Neural progenitor cell (in vitro differentiated cells): ENCODE data around the gene MATN1. TPM values are rescaled to one million over a fixed set of nuclear protein-coding genes. Genes with fewer than 3 reads are reported as not detected.

Source experiments
- DNase-seq: peaks from one replicate; pipeline ENCODE4 v3.0.0-alpha.2; 2016; ENCODE audit warnings: low spot score
- H2AFZ ChIP-seq: fragments of 200-600 bp; sonication (generic); replicated peaks from 2 replicates; pipeline ENCODE4 v1.6.1; 2016; ENCODE audit warnings: antibody characterized with exemption
- H3F3A ChIP-seq: fragments of 200-600 bp; sonication (generic); 2 replicates; pipeline ENCODE4 v1.6.1; 2016; ENCODE audit warnings: antibody characterized with exemption, low read depth
- H3K27ac ChIP-seq: fragments of 200-600 bp; sonication (generic); 2 replicates; pipeline ENCODE4 v1.5.1; 2016; ENCODE audit warnings: mild to moderate bottlenecking
- H3K27me3 ChIP-seq: fragments of 200-600 bp; sonication (generic); 2 replicates; pipeline ENCODE4 v1.6.1; 2016; ENCODE audit warnings: mild to moderate bottlenecking, moderate library complexity
- H3K36me3 ChIP-seq: fragments of 200-600 bp; sonication (generic); 2 replicates; pipeline ENCODE4 v1.5.1; 2016
- H3K4me1 ChIP-seq: fragments of 200-600 bp; sonication (generic); 2 replicates; pipeline ENCODE4 v1.6.1; 2016; ENCODE audit warnings: mixed run types
- H3K4me2 ChIP-seq: fragments of 200-600 bp; sonication (generic); 2 replicates; pipeline ENCODE4 v1.6.1; 2016
- H3K4me3 ChIP-seq: fragments of 200-600 bp; sonication (generic); 2 replicates; pipeline ENCODE4 v1.5.1; 2016
- H3K79me2 ChIP-seq: fragments of 200-600 bp; sonication (generic); 2 replicates; pipeline ENCODE4 v1.6.1; 2016; ENCODE audit warnings: low read depth
- H3K9ac ChIP-seq: fragments of 200-600 bp; sonication (generic); 2 replicates; pipeline ENCODE4 v1.6.1; 2016
- H3K9me3 ChIP-seq: fragments of 200-600 bp; sonication (generic); 2 replicates; pipeline ENCODE4 v1.5.1; 2016; ENCODE audit warnings: low read depth
- H4K20me1 ChIP-seq: fragments of 200-600 bp; sonication (generic); 2 replicates; pipeline ENCODE4 v1.6.1; 2016; ENCODE audit warnings: low read depth
- H3K27ac Mint-ChIP-seq: 3 replicates; pipeline ENCODE4 v1.8.0; 2021; ENCODE audit warnings: mixed read lengths
- H3K27me3 Mint-ChIP-seq: 2 replicates; pipeline ENCODE4 v1.8.0; 2022; ENCODE audit warnings: low read depth, mild to moderate bottlenecking, inconsistent platforms, moderate library complexity, mixed read lengths; ENCODE audit not compliant: insufficient read depth
- H3K36me3 Mint-ChIP-seq: 3 replicates; pipeline ENCODE4 v1.8.0; 2021; ENCODE audit warnings: mixed read lengths
- H3K4me1 Mint-ChIP-seq: 3 replicates; pipeline ENCODE4 v1.8.0; 2021; ENCODE audit warnings: mixed read lengths
- H3K4me3 Mint-ChIP-seq: 3 replicates; pipeline ENCODE4 v1.8.0; 2021; ENCODE audit warnings: mild to moderate bottlenecking, moderate library complexity, mixed read lengths
- H3K9me3 Mint-ChIP-seq: 3 replicates; pipeline ENCODE4 v1.8.0; 2020; ENCODE audit warnings: mixed read lengths
- CTCF ChIP-seq: fragments of 200-600 bp; sonication (generic); IDR thresholded peaks from 2 replicates; pipeline ENCODE4 v1.5.1; 2017; ENCODE audit warnings: antibody characterized with exemption, mild to moderate bottlenecking
- EZH2 ChIP-seq: fragments of 200-600 bp; sonication (generic); IDR thresholded peaks from 2 replicates; pipeline ENCODE4 v1.6.1; 2017; ENCODE audit warnings: antibody characterized with exemption, mild to moderate bottlenecking, moderate library complexity
- EZH2phosphoT487 ChIP-seq: fragments of 200-600 bp; sonication (generic); IDR thresholded peaks from 2 replicates; pipeline ENCODE4 v1.6.1; 2017; ENCODE audit warnings: antibody characterized with exemption
- total RNA-seq: library from RNA; depleted of rRNA; stranded (reverse); fragments of >200 nt; gene quantifications from 2 replicates; pipeline ENCODE4 v1.2.3, GENCODE V29; 2015; ENCODE audit warnings: low replicate concordance

MATN1 gene
- total RNA-seq, 1 donor from 2014 or later, result not detected

GRCh38 chr1:30755334-30755733 is 31.9 kb upstream of the MATN1 start:
- H3K4me2 ChIP-seq, result no peak overlapping the region
- Mint-ChIP-seq H3K9me3 (peaks cover 5% of the 10 kb centered on the region), H3K4me3 (peak overlapping the region; percentile 14), H3K27ac (no peak overlapping the region), H3K27me3 (peaks cover 6% of the 10 kb centered on the region), H3K4me1 (peaks cover 17% of the 10 kb centered on the region), H3K36me3 (no peaks in the 10 kb centered on the region)
- TF ChIP-seq CTCF (no peak), EZH2phosphoT487 (no peak)
- no peak overlapping the region for H3K9ac ChIP-seq
- no peaks in the 10 kb centered on the region for H3K36me3 ChIP-seq
- H2AFZ ChIP-seq, result no peak overlapping the region
- H3K79me2 ChIP-seq, result no peaks in the 10 kb centered on the region
- H3K27me3 ChIP-seq, result no peaks in the 10 kb centered on the region
- H3F3A ChIP-seq, result no peaks in the 10 kb centered on the region
- no peak overlapping the region for H3K4me3 ChIP-seq
- no peak for DNase-seq
- no peaks in the 10 kb centered on the region for H4K20me1 ChIP-seq
- no peak overlapping the region for H3K27ac ChIP-seq
- peaks cover 6% of the 10 kb centered on the region for H3K4me1 ChIP-seq
- no peaks in the 10 kb centered on the region for H3K9me3 ChIP-seq

- no peaks in the 10 kb centered on the region for H3K36me3 ChIP-seq
- H3F3A ChIP-seq, result no peaks in the 10 kb centered on the region
- no peaks in the 10 kb centered on the region for H4K20me1 ChIP-seq
- H3K4me1 ChIP-seq, result peaks cover 1% of the 10 kb centered on the region
- H3K27me3 ChIP-seq, result no peaks in the 10 kb centered on the region
- Mint-ChIP-seq H3K27me3 (peaks cover 7% of the 10 kb centered on the region), H3K27ac (no peak overlapping the region), H3K9me3 (no peaks in the 10 kb centered on the region), H3K4me3 (no peak overlapping the region), H3K36me3 (no peaks in the 10 kb centered on the region), H3K4me1 (peaks cover 11% of the 10 kb centered on the region)
- H3K9ac ChIP-seq, result no peak overlapping the region
- no peaks in the 10 kb centered on the region for H3K9me3 ChIP-seq
- no peak overlapping the region for H3K27ac ChIP-seq
- H2AFZ ChIP-seq, result no peak overlapping the region
- TF ChIP-seq EZH2, result no peak
- TF ChIP-seq EZH2phosphoT487, result no peak
- no peak for TF ChIP-seq CTCF
- no peaks in the 10 kb centered on the region for H3K79me2 ChIP-seq
- no peak overlapping the region for H3K4me3 ChIP-seq
- no peak overlapping the region for H3K4me2 ChIP-seq
- no peak for DNase-seq
Measured at GRCh38 chr1:30754684-30755171, 31.3 kb upstream of the MATN1 start.

- Histone ChIP-seq H2AFZ (no peak overlapping the region), H3F3A (no peaks in the 10 kb centered on the region), H3K79me2 (no peaks in the 10 kb centered on the region), H3K4me3 (no peak overlapping the region), H3K4me2 (no peak overlapping the region), H3K9me3 (no peaks in the 10 kb centered on the region), H3K36me3 (no peaks in the 10 kb centered on the region), H3K27me3 (no peaks in the 10 kb centered on the region), H3K9ac (no peak overlapping the region), H3K27ac (no peak overlapping the region), H3K4me1 (no peaks in the 10 kb centered on the region), H4K20me1 (no peaks in the 10 kb centered on the region)
- Mint-ChIP-seq H3K27me3 (peaks cover 8% of the 10 kb centered on the region), H3K9me3 (no peaks in the 10 kb centered on the region), H3K4me3 (no peak overlapping the region), H3K27ac (no peak overlapping the region), H3K36me3 (no peaks in the 10 kb centered on the region), H3K4me1 (peaks cover 6% of the 10 kb centered on the region)
- no peak for DNase-seq
- TF ChIP-seq EZH2 (no peak), CTCF (no peak), EZH2phosphoT487 (no peak)
Measured at GRCh38 chr1:30753660-30754123, 30.3 kb upstream of the MATN1 start.
